ENCODE measurements around the gene EFR3B.
"Not testable (repeated sequence)": the region's sequence is repeated elsewhere in the genome, so short reads cannot be mapped to it uniquely, and the experiment has no call there.

Gene EFR3B

DNA sequence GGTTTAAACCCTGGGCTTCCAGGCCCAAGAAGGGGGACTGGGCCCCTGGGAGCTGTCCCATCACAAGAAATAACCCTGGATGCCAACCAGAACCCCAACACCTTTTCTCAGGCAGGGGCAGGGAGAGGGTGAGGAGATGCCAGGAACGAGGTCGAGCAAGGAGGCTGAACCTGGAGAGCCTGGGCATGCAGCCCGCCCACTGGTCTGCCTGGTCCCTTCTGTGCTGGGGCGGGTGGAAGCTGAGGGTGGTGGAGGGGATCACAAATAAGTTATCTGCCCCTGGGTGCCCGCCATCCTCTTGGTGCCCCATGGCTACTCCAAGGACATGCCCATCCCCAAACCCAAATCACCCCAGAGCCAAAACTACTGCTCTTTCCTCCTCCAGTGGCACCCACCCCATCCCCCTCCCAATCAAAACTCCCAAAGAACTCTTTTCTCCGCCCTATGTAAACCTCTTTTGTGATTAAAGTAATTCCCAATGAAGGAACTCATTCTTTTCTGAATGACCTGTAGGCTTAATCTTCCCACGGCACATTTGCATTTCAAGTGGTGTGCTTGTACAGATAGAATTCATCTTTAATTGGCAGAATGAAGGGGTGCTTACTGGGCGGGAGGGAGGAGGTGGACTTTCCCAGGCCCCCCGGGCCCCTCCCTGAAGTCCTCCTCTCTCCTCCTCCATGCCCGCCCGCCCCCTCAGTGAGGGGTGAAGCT, 47.9 kb downstream of the EFR3B start:
- H3K4me1 Mint-ChIP-seq (ENCODE audit: low read depth), result peaks cover 16% of the 10 kb centered on the region
- no peaks in the 10 kb centered on the region for H3K27me3 Mint-ChIP-seq
- H3K36me3 Mint-ChIP-seq (ENCODE audit: low read depth), result no peaks in the 10 kb centered on the region
- H3K9me3 Mint-ChIP-seq, result no peaks in the 10 kb centered on the region
- peak overlapping the region; percentile 64 for H3K27ac Mint-ChIP-seq
- no peak overlapping the region for H3K4me3 Mint-ChIP-seq
- intact Hi-C loops (cut with micrococcal nuclease), result no loop called here

GRCh38 chr2:25090801-25091200, 48.9 kb downstream of the EFR3B start:
- no peak overlapping the region for H3K4me3 Mint-ChIP-seq
- H3K36me3 Mint-ChIP-seq (ENCODE audit: low read depth), result no peaks in the 10 kb centered on the region
- H3K4me1 Mint-ChIP-seq (ENCODE audit: low read depth), result peaks cover 16% of the 10 kb centered on the region
- no peaks in the 10 kb centered on the region for H3K9me3 Mint-ChIP-seq
- no peaks in the 10 kb centered on the region for H3K27me3 Mint-ChIP-seq
- intact Hi-C loops (cut with micrococcal nuclease), result no loop called here
- no peak overlapping the region for H3K27ac Mint-ChIP-seq

DNA sequence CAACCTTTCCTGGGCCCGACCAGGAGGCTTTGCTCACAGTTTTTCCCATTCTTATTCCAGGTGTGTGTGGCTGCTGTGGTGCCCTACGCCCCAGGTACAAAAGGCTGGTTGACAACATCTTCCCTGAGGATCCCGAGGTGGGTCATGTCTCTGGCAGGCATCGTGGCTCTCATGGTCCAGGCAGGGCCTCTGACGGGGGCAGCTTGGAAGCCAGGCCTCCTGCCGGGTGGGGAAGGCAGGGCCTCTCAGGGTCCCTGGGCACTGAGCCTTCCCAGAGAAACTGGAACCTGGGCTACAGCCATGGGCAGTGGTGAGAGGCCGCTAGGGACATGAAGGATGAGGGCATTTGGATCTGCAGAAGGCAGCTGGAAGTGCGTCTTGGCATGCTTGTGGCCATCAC, 49.4 kb downstream of the EFR3B start:
- Mint-ChIP-seq H3K36me3 (ENCODE audit: low read depth) (no peaks in the 10 kb centered on the region), H3K4me3 (no peak overlapping the region), H3K9me3 (no peaks in the 10 kb centered on the region), H3K27me3 (no peaks in the 10 kb centered on the region), H3K4me1 (ENCODE audit: low read depth) (peaks cover 16% of the 10 kb centered on the region), H3K27ac (no peak overlapping the region)
- intact Hi-C loops (cut with micrococcal nuclease), result no loop called here

DNA sequence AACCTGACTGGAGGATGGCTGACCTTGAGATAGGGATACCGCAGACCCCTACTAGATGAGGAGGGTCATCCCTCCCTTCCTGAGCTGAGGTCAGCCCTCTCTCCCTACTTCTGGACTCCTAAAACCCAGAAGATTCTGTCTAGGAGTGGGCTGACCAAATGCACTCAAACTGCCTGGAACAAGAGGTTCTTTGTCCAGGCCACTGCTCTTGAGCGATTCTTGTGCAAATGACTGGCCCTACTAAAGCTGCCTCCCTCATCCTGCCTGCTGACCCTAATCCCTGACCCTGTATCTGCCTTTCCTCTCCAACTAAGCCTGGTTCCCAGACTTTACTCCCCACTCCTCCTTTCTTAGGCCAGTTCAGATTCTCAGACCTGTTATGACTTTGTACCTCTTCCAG, 56.2 kb downstream of the EFR3B start:
- H3K27me3 Mint-ChIP-seq, result no peaks in the 10 kb centered on the region
- H3K9me3 Mint-ChIP-seq, result no peaks in the 10 kb centered on the region

DNA sequence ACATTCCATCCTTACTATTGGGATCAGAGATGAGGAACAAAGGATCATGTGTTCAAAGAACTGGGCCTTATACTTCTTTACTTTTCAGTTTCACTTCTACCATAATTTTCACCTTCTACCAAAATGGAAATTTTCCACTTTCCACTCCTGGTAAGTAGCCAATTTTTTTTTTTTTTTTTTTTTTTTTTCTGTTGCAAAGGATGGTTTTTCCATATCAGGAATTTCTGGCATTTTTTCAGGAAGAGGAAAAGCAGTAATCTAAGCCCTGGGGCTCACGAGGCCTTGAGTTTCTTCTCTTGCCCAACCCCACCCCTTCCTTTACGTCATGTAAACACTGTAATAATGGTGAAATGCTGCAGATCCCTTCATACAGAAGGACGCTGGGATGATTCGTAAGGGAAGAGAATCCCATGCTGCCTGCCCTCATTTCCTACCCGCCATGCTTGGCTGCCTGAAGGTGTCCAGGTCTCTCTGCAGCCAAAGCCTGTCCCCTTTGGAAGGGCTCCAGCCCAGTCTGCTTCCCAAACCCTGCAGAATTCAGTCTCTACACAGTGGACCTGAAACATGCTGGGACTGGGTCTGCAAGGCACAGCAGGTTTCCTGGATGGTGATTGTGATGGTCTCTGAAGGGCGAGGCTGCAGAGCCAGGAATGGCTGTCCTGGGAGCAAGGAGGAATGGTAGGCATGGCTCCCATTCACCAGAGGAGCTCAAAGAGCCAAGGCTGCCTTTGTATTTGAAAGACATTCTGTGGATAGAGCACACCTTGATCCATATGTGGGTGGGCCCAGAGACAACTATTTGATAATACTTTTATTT, 57.0 kb downstream of the EFR3B start:
- intact Hi-C loops (cut with micrococcal nuclease), result no loop called here

More for the DNA sequence above, 56.2 kb downstream of the EFR3B start:
- intact Hi-C loops (cut with micrococcal nuclease), result no loop called here
- Mint-ChIP-seq H3K4me3 (no peak overlapping the region), H3K27ac (peak overlapping the region; percentile 17), H3K4me1 (ENCODE audit: low read depth) (peaks cover 14% of the 10 kb centered on the region), H3K36me3 (ENCODE audit: low read depth) (no peaks in the 10 kb centered on the region)

DNA sequence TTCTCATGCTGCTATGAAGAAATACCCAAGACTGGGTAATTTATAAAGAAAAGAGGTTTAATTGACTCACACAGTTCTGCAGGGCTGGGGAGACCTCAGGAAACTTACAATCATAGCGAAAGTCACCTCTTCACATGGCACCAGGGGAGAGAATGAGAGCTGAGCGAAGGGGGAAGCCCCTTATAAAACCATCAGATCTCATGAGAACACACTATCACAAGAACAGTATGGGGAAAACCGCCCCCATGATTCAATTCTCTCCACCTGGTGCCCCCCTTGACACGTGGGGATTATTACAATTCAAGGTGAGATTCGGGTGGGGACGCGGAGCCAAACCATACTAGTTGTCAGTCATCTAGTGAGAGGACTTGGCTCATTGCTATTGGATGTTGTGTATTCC, 60.5 kb downstream of the EFR3B start:
- H3K36me3 Mint-ChIP-seq (ENCODE audit: low read depth); H3K9me3 Mint-ChIP-seq; H3K27ac Mint-ChIP-seq; H3K4me3 Mint-ChIP-seq; H3K27me3 Mint-ChIP-seq; intact Hi-C loops (cut with micrococcal nuclease): not testable (repeated sequence)
- H3K4me1 Mint-ChIP-seq (ENCODE audit: low read depth), result peaks cover 14% of the 10 kb centered on the region

More for the DNA sequence above, 57.0 kb downstream of the EFR3B start:
- Mint-ChIP-seq H3K27ac (peak overlapping the region; percentile 17), H3K4me1 (ENCODE audit: low read depth) (peaks cover 14% of the 10 kb centered on the region), H3K27me3 (peaks cover 3% of the 10 kb centered on the region), H3K4me3 (no peak overlapping the region), H3K36me3 (ENCODE audit: low read depth) (no peaks in the 10 kb centered on the region), H3K9me3 (no peaks in the 10 kb centered on the region)

DNA sequence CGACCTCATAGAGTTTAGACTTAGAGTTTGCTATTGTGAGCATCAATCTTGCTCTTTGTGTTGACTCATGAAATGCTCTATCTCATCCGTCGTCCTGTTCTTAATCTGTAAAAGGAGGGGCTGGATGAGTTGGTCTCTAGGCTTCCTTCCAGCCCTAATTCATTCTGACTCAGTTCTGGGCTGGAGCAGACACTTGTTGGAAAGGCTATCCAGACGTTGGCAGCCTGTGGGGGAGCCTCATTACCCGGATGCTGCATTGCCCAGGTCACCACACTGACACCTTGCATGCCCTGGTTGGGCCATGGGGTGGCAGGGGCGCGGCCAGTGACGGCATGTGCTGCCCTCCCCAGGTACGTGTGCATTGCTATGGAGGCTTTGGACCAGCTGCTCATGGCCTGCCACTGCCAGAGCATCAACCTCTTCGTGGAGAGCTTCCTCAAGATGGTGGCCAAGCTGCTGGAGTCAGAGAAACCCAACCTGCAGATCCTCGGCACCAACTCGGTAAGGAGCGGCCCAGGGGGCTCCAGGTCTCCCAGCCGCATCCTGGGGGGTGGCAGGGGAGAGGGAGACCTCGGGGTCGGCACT, 61.5 kb downstream of the EFR3B start:
- peaks cover 3% of the 10 kb centered on the region for H3K27me3 Mint-ChIP-seq
- intact Hi-C loops (cut with micrococcal nuclease), result no loop called here
- no peak overlapping the region for H3K27ac Mint-ChIP-seq
- no peaks in the 10 kb centered on the region for H3K9me3 Mint-ChIP-seq
- H3K4me1 Mint-ChIP-seq (ENCODE audit: low read depth), result peaks cover 9% of the 10 kb centered on the region
- H3K36me3 Mint-ChIP-seq (ENCODE audit: low read depth), result no peaks in the 10 kb centered on the region
- no peak overlapping the region for H3K4me3 Mint-ChIP-seq

DNA sequence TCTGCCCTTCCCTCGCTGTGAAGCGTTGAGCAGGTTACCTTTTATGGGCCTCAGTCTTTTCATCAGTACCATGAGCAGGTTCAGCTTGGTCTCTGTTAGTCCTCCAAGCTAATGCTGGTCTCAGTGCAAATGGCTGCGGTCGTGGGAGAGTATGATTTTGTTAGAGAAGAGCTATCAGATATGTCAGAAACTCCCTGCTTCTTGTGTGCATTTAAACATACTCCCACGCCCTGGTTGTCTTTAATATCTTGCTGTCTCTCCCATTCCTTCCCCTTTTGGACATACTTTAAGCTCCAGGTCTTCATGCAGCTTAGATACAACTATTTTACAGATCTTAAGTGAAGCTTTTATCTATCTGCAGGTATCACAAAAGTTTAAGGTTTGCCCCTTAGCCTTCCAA, 62.9 kb downstream of the EFR3B start:
- Mint-ChIP-seq H3K4me1 (ENCODE audit: low read depth) (no peaks in the 10 kb centered on the region), H3K4me3 (no peak overlapping the region), H3K27ac (no peak overlapping the region), H3K27me3 (peaks cover 3% of the 10 kb centered on the region), H3K36me3 (ENCODE audit: low read depth) (no peaks in the 10 kb centered on the region), H3K9me3 (no peaks in the 10 kb centered on the region)
- intact Hi-C loops (cut with micrococcal nuclease), result no loop called here

GRCh38 chr2:25105336-25106085, 63.6 kb downstream of the EFR3B start:
- H3K36me3 Mint-ChIP-seq (ENCODE audit: low read depth), result no peaks in the 10 kb centered on the region
- no peak overlapping the region for H3K4me3 Mint-ChIP-seq
- intact Hi-C loops (cut with micrococcal nuclease), result no loop called here
- no peaks in the 10 kb centered on the region for H3K4me1 Mint-ChIP-seq (ENCODE audit: low read depth)
- peaks cover 6% of the 10 kb centered on the region for H3K27me3 Mint-ChIP-seq
- H3K9me3 Mint-ChIP-seq, result no peaks in the 10 kb centered on the region
- H3K27ac Mint-ChIP-seq, result no peak overlapping the region

GRCh38 chr2:25109822-25110221, 67.9 kb downstream of the EFR3B start:
- Mint-ChIP-seq H3K27me3 (peaks cover 3% of the 10 kb centered on the region), H3K4me1 (ENCODE audit: low read depth) (no peaks in the 10 kb centered on the region), H3K36me3 (ENCODE audit: low read depth) (no peaks in the 10 kb centered on the region), H3K4me3 (no peak overlapping the region), H3K9me3 (no peaks in the 10 kb centered on the region), H3K27ac (no peak overlapping the region)
- intact Hi-C loops (cut with micrococcal nuclease), result no loop called here

- Mint-ChIP-seq H3K4me3 (no peak overlapping the region), H3K9me3 (no peaks in the 10 kb centered on the region), H3K4me1 (ENCODE audit: low read depth) (no peaks in the 10 kb centered on the region), H3K27me3 (peaks cover 7% of the 10 kb centered on the region), H3K36me3 (ENCODE audit: low read depth) (no peaks in the 10 kb centered on the region), H3K27ac (no peak overlapping the region)
- intact Hi-C loops (cut with micrococcal nuclease), result no loop called here
These were observed 70.2 kb downstream of the EFR3B start for GRCh38 chr2:25112113-25112512.

- Mint-ChIP-seq H3K27me3 (peaks cover 6% of the 10 kb centered on the region), H3K36me3 (ENCODE audit: low read depth) (no peaks in the 10 kb centered on the region), H3K27ac (no peak overlapping the region), H3K4me1 (ENCODE audit: low read depth) (no peaks in the 10 kb centered on the region), H3K4me3 (no peak overlapping the region), H3K9me3 (no peaks in the 10 kb centered on the region)
- intact Hi-C loops (cut with micrococcal nuclease), result no loop called here
These were observed 73.5 kb downstream of the EFR3B start for GRCh38 chr2:25115249-25115883.

DNA sequence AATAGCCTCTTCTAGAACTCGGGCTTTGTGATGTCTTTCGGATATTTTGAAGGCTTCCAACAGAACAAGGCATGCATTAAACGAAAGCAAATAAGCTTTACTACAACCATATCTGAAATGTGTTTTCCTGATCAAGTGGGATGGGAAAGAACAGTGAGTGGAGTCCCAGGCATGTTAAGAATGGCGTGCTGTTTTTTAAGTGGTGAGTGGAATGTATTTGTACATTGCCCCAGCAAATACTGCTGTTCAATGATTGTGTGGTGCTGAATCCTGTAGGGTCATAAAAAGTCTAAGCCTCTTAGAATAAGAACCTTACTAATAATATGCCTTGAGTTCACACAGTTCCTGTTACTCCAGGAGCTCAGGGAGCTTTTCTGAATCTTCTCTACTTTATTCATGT, 74.0 kb downstream of the EFR3B start:
- Mint-ChIP-seq H3K27me3 (peaks cover 6% of the 10 kb centered on the region), H3K4me3 (no peak overlapping the region), H3K9me3 (no peaks in the 10 kb centered on the region), H3K36me3 (ENCODE audit: low read depth) (no peaks in the 10 kb centered on the region), H3K27ac (no peak overlapping the region), H3K4me1 (ENCODE audit: low read depth) (no peaks in the 10 kb centered on the region)
- intact Hi-C loops (cut with micrococcal nuclease), result no loop called here
